ENCODE data around the gene F5.

Gene F5

DNA sequence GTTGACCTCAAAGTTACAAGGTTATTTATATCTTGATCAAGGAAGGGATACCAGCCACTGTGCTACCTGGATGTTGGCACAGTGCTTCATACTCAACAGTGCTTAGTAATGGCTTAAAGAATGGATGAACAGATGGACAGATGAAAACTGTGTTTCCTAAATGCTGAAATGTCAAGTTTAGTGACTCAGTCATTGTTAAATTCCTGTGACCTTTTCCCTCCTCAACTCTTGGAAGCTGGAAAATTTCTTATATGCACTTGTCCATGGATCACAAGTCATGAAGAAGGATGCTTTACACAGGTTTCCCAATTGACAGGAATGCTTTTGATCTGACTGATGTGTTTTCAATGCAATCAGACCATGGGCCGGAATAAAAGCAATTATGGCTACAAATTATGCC lies 60.9 kb downstream of the F5 start:
- TF ChIP-seq, protein P1, sequence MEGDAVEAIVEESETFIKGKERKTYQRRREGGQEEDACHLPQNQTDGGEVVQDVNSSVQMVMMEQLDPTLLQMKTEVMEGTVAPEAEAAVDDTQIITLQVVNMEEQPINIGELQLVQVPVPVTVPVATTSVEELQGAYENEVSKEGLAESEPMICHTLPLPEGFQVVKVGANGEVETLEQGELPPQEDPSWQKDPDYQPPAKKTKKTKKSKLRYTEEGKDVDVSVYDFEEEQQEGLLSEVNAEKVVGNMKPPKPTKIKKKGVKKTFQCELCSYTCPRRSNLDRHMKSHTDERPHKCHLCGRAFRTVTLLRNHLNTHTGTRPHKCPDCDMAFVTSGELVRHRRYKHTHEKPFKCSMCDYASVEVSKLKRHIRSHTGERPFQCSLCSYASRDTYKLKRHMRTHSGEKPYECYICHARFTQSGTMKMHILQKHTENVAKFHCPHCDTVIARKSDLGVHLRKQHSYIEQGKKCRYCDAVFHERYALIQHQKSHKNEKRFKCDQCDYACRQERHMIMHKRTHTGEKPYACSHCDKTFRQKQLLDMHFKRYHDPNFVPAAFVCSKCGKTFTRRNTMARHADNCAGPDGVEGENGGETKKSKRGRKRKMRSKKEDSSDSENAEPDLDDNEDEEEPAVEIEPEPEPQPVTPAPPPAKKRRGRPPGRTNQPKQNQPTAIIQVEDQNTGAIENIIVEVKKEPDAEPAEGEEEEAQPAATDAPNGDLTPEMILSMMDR (IDR thresholded peaks at IDR 0.05), result no peak

DNA sequence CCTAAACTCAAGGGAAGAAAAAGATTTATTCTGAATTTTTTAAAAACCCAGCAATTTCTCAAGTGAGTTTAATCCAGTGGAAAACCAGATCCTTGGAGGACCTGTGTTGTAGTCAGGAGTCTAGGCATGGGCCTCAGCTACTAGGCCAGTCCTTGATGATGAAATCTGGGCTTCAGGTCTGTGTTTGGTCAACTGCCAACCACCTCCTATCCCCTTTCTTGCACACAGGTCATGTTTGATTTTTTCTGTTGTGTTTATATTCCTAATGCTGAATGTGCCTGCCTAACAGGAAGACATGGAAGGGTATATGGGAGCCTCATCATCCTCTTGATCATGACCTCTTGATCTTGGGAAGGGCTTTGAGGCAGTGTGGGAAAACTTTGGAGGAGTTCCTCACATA lies 62.4 kb downstream of the F5 start:
- TF ChIP-seq, protein P1 (IDR thresholded peaks at IDR 0.05), result no peak

DNA sequence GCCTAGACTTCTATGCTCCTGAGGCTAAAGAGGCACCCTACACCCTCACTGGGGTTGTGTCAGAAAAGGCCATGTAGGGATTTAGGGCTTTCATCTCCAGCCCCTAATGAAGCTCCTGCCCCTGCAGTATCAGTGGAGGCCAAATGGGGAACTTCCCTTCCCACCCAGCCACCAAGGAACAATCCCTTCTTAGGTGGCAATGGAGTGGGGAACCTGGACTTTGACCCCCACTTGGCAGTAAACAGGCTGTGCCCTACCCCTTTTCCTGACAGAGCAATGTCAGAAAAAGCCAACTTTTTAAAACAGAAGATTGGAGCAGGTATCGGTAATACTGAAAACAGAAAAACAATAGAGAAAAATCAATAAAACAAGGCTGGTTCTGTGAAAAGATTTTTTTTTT lies 65.1 kb downstream of the F5 start:
- TF ChIP-seq, protein P1 (IDR thresholded peaks at IDR 0.05), result no peak

DNA sequence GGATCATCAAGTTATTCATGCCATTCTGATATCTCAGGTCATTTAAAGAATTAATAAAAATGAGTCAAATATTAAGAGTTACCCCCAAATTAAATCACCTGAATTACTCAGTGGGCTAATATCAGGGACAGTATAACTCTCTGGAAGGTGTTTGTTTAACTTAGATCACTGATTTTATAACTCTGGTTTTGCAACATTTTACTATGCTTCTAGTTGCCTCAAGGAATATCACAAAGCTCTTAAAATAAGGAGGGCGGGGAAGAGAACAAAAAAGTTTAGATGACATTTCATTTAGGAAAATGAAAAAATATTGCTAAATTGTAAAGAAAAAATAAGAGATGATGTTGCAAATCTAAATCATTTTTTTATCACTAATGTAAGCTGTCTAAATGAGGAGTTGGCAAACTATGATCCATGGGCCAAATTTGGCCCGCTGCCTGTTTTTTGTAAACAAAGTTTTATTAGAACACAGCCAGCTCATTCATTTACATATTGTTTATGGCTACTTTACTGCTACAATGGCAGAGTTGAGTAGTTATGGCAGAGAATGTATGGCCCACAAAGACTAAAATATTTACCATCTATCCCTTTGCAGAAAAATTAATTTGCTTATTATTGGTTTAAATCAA lies 68.6 kb downstream of the F5 start:
- TF ChIP-seq, protein P1 (IDR thresholded peaks at IDR 0.05), result no peak

DNA sequence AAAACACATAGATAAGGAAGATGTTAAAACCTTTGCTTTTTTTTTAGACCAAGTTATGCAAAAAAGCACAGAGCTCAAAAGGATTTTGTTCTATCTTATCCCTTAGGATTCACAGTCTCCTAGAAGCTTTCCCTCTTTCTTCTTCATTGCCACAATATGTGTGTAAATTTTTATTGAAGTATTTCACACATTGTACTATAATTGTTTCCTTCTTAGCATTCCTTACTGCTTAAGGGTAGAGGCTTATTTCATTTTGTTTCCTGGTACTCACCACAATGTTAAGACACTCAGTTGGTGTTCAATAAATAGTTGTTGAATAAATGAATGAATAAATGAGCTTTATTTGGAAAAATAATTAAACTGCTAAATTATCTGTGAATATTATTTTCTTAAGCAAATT lies 70.6 kb downstream of the F5 start:
- TF ChIP-seq, protein P1 (IDR thresholded peaks at IDR 0.05), result no peak

DNA sequence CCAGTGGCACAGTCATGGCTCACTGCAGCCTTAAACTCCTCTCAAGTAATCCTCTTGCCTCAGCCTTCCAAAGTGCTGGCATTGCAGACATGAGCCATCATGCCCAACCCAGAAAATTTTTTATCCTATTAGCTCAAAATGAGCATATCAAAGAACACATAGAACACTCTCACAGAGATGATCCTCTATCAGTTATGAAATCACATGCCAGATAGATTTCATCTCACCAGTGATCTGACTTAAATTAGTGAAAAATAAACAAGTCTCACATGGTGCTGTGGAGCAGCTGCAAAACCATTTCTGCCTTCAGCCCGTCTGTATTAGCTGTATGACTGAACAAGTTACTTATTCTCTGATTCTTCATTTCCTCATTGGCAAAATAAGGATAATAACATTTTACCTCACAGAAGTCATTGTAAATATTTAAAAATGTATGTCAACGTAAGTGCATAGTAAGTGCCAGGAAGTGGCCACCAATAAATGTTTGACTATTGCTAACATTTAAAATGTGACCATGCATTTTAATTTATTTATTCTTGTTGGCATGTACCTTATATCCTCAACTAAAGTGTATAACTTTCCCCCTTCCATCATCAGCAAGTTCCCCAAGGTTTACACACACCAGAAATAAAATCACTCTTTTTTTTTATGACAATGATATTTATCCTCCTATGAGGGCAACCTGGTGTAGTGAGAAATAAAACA lies 71.6 kb downstream of the F5 start:
- TF ChIP-seq, protein P1 (IDR thresholded peaks at IDR 0.05), result no peak

DNA sequence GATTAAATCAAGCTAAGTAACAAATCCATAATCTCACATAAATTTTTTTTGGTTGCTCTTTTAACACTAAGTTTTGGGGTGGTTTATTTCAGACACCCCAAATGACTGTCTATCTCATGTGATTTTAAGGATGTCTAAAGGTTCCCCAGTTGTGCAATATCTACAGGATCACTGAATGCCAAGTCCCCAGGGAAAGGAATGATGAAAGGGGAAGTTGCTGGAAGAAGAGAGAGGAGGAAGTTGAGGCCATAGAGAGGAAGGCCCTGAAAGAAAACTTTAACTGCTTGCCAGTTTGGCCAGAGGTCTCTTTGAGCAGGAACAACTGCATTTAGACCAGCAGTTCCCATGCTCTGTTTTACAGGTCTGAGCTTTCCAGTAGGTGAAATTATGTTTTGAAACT lies 73.1 kb downstream of the F5 start:
- TF ChIP-seq, protein P1 (IDR thresholded peaks at IDR 0.05), result no peak
